HepG2 (cell line): ENCODE data around the gene STK38L. TPM values are rescaled to one million over a fixed set of nuclear protein-coding genes. Genes with fewer than 3 reads are reported as not detected.

ENCODE experiments used
- ATAC-seq: fragments of 200-7000 bp; cut with Tn5 transposase; 3 replicates; pipeline ENCODE4 v1.9.1; 2020; ENCODE audit warnings: mild to moderate bottlenecking, moderate library complexity
- BruUV-seq: library from RNA; stranded (reverse); fragments of 400-500 nt; replicated peaks from 2 replicates; lab custom pipeline; 2021; lab: Mats Ljungman, UMichigan
- CTCF ChIA-PET: fragments of 300-600 bp; formaldehyde crosslinking; extraction: SDS; loops from one replicate; lab custom pipeline; 2021; ENCODE audit warnings: low total read pairs, inconsistent platforms, low intra/inter-chr PET ratio; lab: Yijun Ruan, JAX
- POLR2A ChIA-PET: fragments of 350-600 bp; sonication (Branson Sonifier 250); formaldehyde crosslinking; loops from one replicate; lab custom pipeline; 2020; ENCODE audit warnings: antibody characterized with exemption, inconsistent platforms; lab: Yijun Ruan, JAX
- DNase-seq: peaks from one replicate; pipeline ENCODE4 v3.0.0-alpha.2; 2015; ENCODE audit warnings: low spot score
- FAIRE-seq: peaks from 3 replicates; lab custom pipeline; 2011; peaks lifted over from hg19 to GRCh38; lab: Jason Lieb, UNC
- H2AFZ ChIP-seq: one replicate; pipeline ENCODE4 v1.6.1; 2011; ENCODE audit warnings: low read length, inconsistent platforms
- H3K27ac ChIP-seq: fragments of 300-600 bp; 3 replicates; pipeline ENCODE4 v1.8.0; 2011; ENCODE audit warnings: mixed run types, mild to moderate bottlenecking, mixed read lengths, low read length, inconsistent platforms; ENCODE audit not compliant: insufficient read depth; ENCODE audit errors: extremely low read length
- H3K27me3 ChIP-seq, 2 experiments: fragments of 200-600 bp in 1 of 2; 2 replicates in 1 of 2; 3 replicates in 1 of 2; pipeline versions ENCODE4 v1.6.0 to v1.8.0; 2011; ENCODE audit warnings: low read length in 2 of 2, mild to moderate bottlenecking in 2 of 2, moderate library complexity in 2 of 2, inconsistent platforms in 1 of 2; ENCODE audit not compliant: insufficient read depth in 2 of 2, control insufficient read depth in 1 of 2
- H3K36me3 ChIP-seq, 2 experiments: fragments of 200-600 bp in 1 of 2; replicated peaks in 1 of 2; 2 replicates in 1 of 2; 3 replicates in 1 of 2; pipeline versions ENCODE4 v1.5.1 to v1.8.0; 2011; ENCODE audit warnings: low read length in 2 of 2, inconsistent platforms in 1 of 2; ENCODE audit not compliant: insufficient read depth in 2 of 2, control insufficient read depth in 1 of 2
- H3K4me1 ChIP-seq: 2 replicates; pipeline ENCODE4 v1.5.1; 2012; ENCODE audit warnings: low read length, inconsistent platforms; ENCODE audit not compliant: insufficient read depth
- H3K4me2 ChIP-seq: 2 replicates; pipeline ENCODE4 v1.6.0; 2011; ENCODE audit warnings: low read depth, low read length, inconsistent platforms
- H3K4me3 ChIP-seq, 3 experiments: fragments of 200-600 bp in 1 of 3; sonication (generic), shearing (Covaris generic) in 1 of 3; replicated peaks in 1 of 3; 2 replicates each; pipeline ENCODE4 v1.5.1; 2011 to 2016; ENCODE audit warnings: low read length in 3 of 3, inconsistent platforms in 2 of 3, low read depth in 2 of 3, mild to moderate bottlenecking in 2 of 3, control low read depth in 1 of 3, mixed read lengths in 1 of 3; ENCODE audit not compliant: insufficient read depth in 1 of 3
- H3K79me2 ChIP-seq: one replicate; pipeline ENCODE4 v1.6.1; 2011; ENCODE audit warnings: low read length, inconsistent platforms; ENCODE audit not compliant: insufficient read depth
- H3K9ac ChIP-seq: 2 replicates; pipeline ENCODE4 v1.6.0; 2011; ENCODE audit warnings: mild to moderate bottlenecking, low read depth, low read length, inconsistent platforms; ENCODE audit not compliant: insufficient read depth
- H3K9me3 ChIP-seq: 2 replicates; pipeline ENCODE4 v1.5.1; 2012; ENCODE audit warnings: mild to moderate bottlenecking, low read length
- H4K20me1 ChIP-seq: 2 replicates; pipeline ENCODE4 v1.6.0; 2011; ENCODE audit warnings: inconsistent platforms, mild to moderate bottlenecking, low read length, moderate library complexity; ENCODE audit not compliant: insufficient read depth
- AGO2 ChIP-seq: fragments of 200-400 bp; formaldehyde crosslinking; optimal IDR thresholded peaks from 2 replicates; pipeline ENCODE3; 2017; ENCODE audit warnings: mild to moderate bottlenecking, low read depth, low read length, moderate library complexity
- ASH2L ChIP-seq: fragments of 300-600, 200-600 bp; sonication (generic); IDR thresholded peaks from 2 replicates; pipeline ENCODE4 v1.7.0; 2017; ENCODE audit warnings: low read depth, mild to moderate bottlenecking, moderate library complexity, mixed read lengths, low read length; ENCODE audit not compliant: insufficient read length
- ATF1 ChIP-seq: IDR thresholded peaks from 2 replicates; pipeline ENCODE4 v1.6.1; 2016; ENCODE audit warnings: mild to moderate bottlenecking, control low read depth
- ATF7 ChIP-seq, 2 experiments: fragments of 450-650 bp in 1 of 2; sonication (generic) in 1 of 2; formaldehyde crosslinking in 1 of 2; IDR thresholded peaks; 2 replicates each; pipeline versions ENCODE4 v1.4.0 to v1.6.1; 2016 to 2020; ENCODE audit warnings: antibody characterized with exemption in 1 of 2, mild to moderate bottlenecking in 1 of 2, missing genetic modification reagents in 1 of 2
- GPN1 ChIP-seq: sonication (generic); formaldehyde crosslinking; IDR thresholded peaks from 2 replicates; pipeline ENCODE4 v1.5.1; 2020; ENCODE audit warnings: missing genetic modification reagents, borderline replicate concordance
- REPIN1 ChIP-seq: sonication (generic); formaldehyde crosslinking; IDR thresholded peaks from 2 replicates; pipeline ENCODE4 v1.8.0; 2022; ENCODE audit warnings: missing genetic modification reagents, low read depth, mild to moderate bottlenecking, borderline replicate concordance
- TMF1 ChIP-seq: sonication (generic); formaldehyde crosslinking; IDR thresholded peaks from 2 replicates; pipeline ENCODE4 v1.8.1; 2022; ENCODE audit warnings: low read depth, missing genetic modification reagents
- XBP1 ChIP-seq: sonication (generic); formaldehyde crosslinking; IDR thresholded peaks from 2 replicates; pipeline ENCODE4 v1.5.0; 2020; ENCODE audit warnings: missing genetic modification reagents
- ZFP36L1 ChIP-seq: sonication (generic); formaldehyde crosslinking; IDR thresholded peaks from 2 replicates; pipeline ENCODE4 v1.8.0; 2022; ENCODE audit warnings: mild to moderate bottlenecking, missing genetic modification reagents, moderate library complexity
- ZFX ChIP-seq: sonication (generic); formaldehyde crosslinking; IDR thresholded peaks from 2 replicates; pipeline ENCODE4 v1.4.0; 2020; ENCODE audit warnings: mild to moderate bottlenecking, low read depth, missing genetic modification reagents, moderate library complexity
- ZNF317 ChIP-seq: sonication (generic); formaldehyde crosslinking; IDR thresholded peaks from 2 replicates; pipeline ENCODE4 v1.5.0; 2020; ENCODE audit warnings: mild to moderate bottlenecking, missing genetic modification reagents
- ZNF326 ChIP-seq: sonication (generic); formaldehyde crosslinking; IDR thresholded peaks from 2 replicates; pipeline ENCODE4 v1.4.0; 2020; ENCODE audit warnings: missing genetic modification reagents, borderline replicate concordance
- ZNF605 ChIP-seq: sonication (generic); formaldehyde crosslinking; IDR thresholded peaks from 2 replicates; pipeline ENCODE4 v1.8.0; 2022; ENCODE audit warnings: mild to moderate bottlenecking, missing genetic modification reagents
- ZNF614 ChIP-seq: IDR thresholded peaks from 2 replicates; pipeline ENCODE4 v1.6.1; 2018; ENCODE audit warnings: missing biosample characterization, missing genetic modification reagents, inconsistent platforms, borderline replicate concordance
- ZNF761 ChIP-seq: sonication (generic); formaldehyde crosslinking; conservative IDR thresholded peaks from 2 replicates; pipeline ENCODE4 v1.4.0; 2020; ENCODE audit warnings: mild to moderate bottlenecking, missing genetic modification reagents
- WGBS: methylation state at CpG from one replicate; pipeline ENCODE4 v1.1.6; 2017; ENCODE audit warnings: low lambda C conversion rate; 5-methylcytosine and 5-hydroxymethylcytosine counted together
- in situ Hi-C: cut with HindIII; loops from 2 replicates; pipeline ENCODE4 v1.10.0; 2017; ENCODE audit warnings: low pct_unique_long_range_greater_than_20kb; ENCODE audit not compliant: extremely low pct_ligation_motif_present
- intact Hi-C: fragments of 100-400 bp; cut with micrococcal nuclease; formaldehyde crosslinking; loops from one replicate; pipeline ENCODE4 v1.10.0; 2022; ENCODE audit not compliant: unreplicated experiment
- polyA plus RNA-seq, 8 experiments: library from polyadenylated mRNA; depleted of rRNA in 3 of 8; stranded (reverse) in 7 of 8; unstranded in 1 of 8; fragments of >200 nt; fragmentation: Illumina TruSeq in 4 of 8; extraction: Trizol in 4 of 8; gene quantifications; 2 replicates each; pipeline versions ENCODE4 v1.2.1 to v1.2.3, GENCODE V29; 2011 to 2016; ENCODE audit warnings: low read depth in 4 of 8, missing spikeins in 1 of 8, mixed read lengths in 1 of 8; ENCODE audit not compliant: insufficient read depth in 1 of 8
- total RNA-seq, 5 experiments: library from RNA; depleted of rRNA; stranded (reverse); fragments of >200 nt; fragmentation: Illumina TruSeq; extraction: Trizol; gene quantifications; 2 replicates each; pipeline ENCODE4 v1.2.3, GENCODE V29; 2016; ENCODE audit warnings: low read depth in 1 of 5
- TF ChIP-seq, protein P1 (sequence below): sonication (generic); formaldehyde crosslinking; IDR thresholded peaks from 2 replicates; pipeline ENCODE4 v1.4.0; 2020; ENCODE audit warnings: mild to moderate bottlenecking, missing genetic modification reagents
- TF ChIP-seq, protein P2 (sequence below): sonication (generic); formaldehyde crosslinking; IDR thresholded peaks from 2 replicates; pipeline ENCODE4 v1.4.0; 2020; ENCODE audit warnings: mild to moderate bottlenecking, missing genetic modification reagents
- TF ChIP-seq, protein P3 (sequence below): IDR thresholded peaks from 2 replicates; pipeline ENCODE4 v1.6.1; 2012; ENCODE audit warnings: inconsistent platforms

The STK38L gene
- total and polyA plus RNA-seq, 2 of the 13 experiments (the other 11 are each of a cell fraction or from before 2014, with no cell fraction given), result 6.1 to 26.4 TPM

DNA sequence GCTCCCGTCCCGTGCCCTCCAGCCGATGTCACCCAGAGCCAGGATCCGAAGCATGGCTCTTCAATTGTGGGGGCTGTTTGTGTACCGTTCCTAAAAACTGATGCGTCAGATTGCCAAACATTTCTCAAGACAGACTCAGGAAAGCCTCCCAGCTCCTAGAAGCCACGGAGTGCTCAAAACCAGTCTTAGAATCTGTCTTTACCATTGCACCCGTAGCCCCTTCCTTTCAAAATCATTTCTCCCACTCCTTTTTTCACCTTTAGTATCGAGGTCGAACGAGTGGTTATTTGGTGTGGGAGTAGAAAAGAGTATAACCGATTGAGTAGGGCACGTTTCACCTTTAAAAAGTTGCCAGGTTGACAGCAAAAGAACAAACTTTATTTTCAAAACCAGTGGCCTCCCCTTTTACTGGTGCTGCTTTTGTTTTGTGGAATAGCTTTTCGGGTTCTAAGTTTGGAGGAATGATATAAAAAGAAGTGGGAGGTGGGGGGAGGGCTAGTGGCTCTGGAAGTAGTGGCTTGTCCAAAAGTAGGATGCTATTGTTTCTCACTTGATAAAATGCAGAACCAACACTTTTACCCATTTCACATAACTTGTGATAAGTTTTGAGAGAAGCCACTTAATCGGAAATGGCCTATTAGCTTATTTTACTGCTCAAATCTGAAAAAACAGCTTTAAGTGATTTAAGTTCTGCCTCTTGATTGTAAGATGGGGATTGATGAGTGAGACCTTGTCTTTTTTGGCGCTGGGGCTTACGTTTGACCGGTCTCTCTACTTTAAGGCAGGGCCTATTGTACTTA, 803 bp downstream of the STK38L start:
- 5% methylated on average over 16 of the region's 18 CpGs for WGBS
- H3K9ac ChIP-seq, result peak overlapping the region; percentile 87
- H2AFZ ChIP-seq, result peak overlapping the region; percentile 43
- H3K9me3 ChIP-seq, result no peaks in the 10 kb centered on the region
- no peak for DNase-seq
- peak overlapping the region; percentile 70 to 86 (median 76) for H3K4me3 ChIP-seq
- H3K27ac ChIP-seq, result peak overlapping the region; percentile 76
- in situ Hi-C loops, result no loop called here
- peak overlapping the region; percentile 84 for H3K4me2 ChIP-seq
- intact Hi-C loops, result loop anchor here (5.0 kb wide), 1 partner anchor 47 kb away; no protein-coding TSS in a partner anchor
- H3K27me3 ChIP-seq, result no peaks in the 10 kb centered on the region; a peak in 1 of 5 replicates
- POLR2A ChIA-PET, result interaction anchor here (0.6 to 1.8 kb wide), 8 partner anchors 15 to 88 kb away, joined by 3 to 7 read pairs (median 4); partner anchors contain the start of gene BMAL2
- H3K79me2 ChIP-seq, result peaks cover 19% of the 10 kb centered on the region
- CTCF ChIA-PET, result no interaction called here
- FAIRE-seq, result no peak
- ATAC-seq, result peak; percentile 3; the same call in 2 of the 3 replicates
- TF ChIP-seq ZNF605 (peak; percentile 23; the same call in 1 of the 2 replicates), AGO2 (peak; percentile 1), ZFP36L1 (no peak), ZNF317 (0 out of 2 replicates have a peak, but pooled peaks have one; percentile 7), REPIN1 (CRISPR knock-in tag) (no peak), ASH2L (peak; percentile 4)
- H3K36me3 ChIP-seq, result no peaks in the 10 kb centered on the region
- H4K20me1 ChIP-seq, result no peaks in the 10 kb centered on the region
- peaks cover 32% of the 10 kb centered on the region for H3K4me1 ChIP-seq
- TSS peak; percentile 67 for BruUV-seq

DNA sequence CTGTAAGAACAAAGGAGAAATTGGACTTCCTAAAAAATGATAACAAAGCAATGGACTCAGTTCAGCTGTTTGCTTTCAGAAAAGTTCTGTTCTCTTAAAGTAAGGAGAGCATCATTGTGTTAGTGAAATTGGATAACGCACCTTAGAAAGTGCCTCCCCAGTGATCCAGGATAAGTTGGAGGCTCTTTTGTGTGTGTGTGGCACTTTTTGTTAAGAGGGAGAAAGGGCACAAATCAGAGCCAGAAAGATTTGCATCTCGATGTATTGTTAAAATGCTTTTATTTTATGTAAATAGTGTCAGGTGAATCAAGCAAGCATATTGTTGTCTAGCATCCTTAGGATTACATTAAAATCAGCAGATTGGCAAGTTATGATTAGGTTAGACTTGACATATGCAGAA, 2.1 kb downstream of the STK38L start:
- Histone ChIP-seq H3K4me1 (peaks cover 32% of the 10 kb centered on the region), H3K27me3 (no peaks in the 10 kb centered on the region; a peak in 1 of 5 replicates), H3K4me3 (0 out of 6 replicates have a peak overlapping the region, but pooled peaks of 1 of the 3 experiments have one; percentile 76), H2AFZ (no peak overlapping the region), H3K4me2 (peak overlapping the region; percentile 84), H3K27ac (no peak overlapping the region), H3K36me3 (no peaks in the 10 kb centered on the region), H4K20me1 (no peaks in the 10 kb centered on the region), H3K79me2 (peaks cover 20% of the 10 kb centered on the region), H3K9me3 (no peaks in the 10 kb centered on the region), H3K9ac (no peak overlapping the region)
- WGBS, result 95% methylated on average over 2 of the region's 2 CpGs
- no TSS peak for BruUV-seq
- CTCF ChIA-PET, result no interaction called here
- POLR2A ChIA-PET, result no interaction called here
- DNase-seq, result no peak
- FAIRE-seq, result no peak
- intact Hi-C loops (no loop called here), in situ Hi-C loops (no loop called here)
- ATAC-seq, result no peak
- TF ChIP-seq, protein P1, sequence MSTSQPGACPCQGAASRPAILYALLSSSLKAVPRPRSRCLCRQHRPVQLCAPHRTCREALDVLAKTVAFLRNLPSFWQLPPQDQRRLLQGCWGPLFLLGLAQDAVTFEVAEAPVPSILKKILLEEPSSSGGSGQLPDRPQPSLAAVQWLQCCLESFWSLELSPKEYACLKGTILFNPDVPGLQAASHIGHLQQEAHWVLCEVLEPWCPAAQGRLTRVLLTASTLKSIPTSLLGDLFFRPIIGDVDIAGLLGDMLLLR (CRISPR knock-in tag), result no peak
- TF ChIP-seq, protein P2, sequence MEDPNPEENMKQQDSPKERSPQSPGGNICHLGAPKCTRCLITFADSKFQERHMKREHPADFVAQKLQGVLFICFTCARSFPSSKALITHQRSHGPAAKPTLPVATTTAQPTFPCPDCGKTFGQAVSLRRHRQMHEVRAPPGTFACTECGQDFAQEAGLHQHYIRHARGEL (CRISPR knock-in tag), result no peak
- TF ChIP-seq ATF7 (IDR thresholded peaks at IDR 0.05) (no peak), ATF7 (CRISPR knock-in tag; IDR thresholded peaks at IDR 0.05) (no peak), ATF1 (CRISPR knock-in tag) (no peak), TMF1 (no peak), GPN1 (CRISPR knock-in tag) (no peak), ZNF614 (CRISPR knock-in tag) (no peak), ZFX (CRISPR knock-in tag) (no peak), ZNF761 (CRISPR knock-in tag) (no peak), ZNF326 (no peak), XBP1 (CRISPR knock-in tag) (no peak)
- TF ChIP-seq, protein P3, sequence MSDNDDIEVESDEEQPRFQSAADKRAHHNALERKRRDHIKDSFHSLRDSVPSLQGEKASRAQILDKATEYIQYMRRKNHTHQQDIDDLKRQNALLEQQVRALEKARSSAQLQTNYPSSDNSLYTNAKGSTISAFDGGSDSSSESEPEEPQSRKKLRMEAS, result no peak
